SK-N-SH (cell line): ENCODE data around the gene TMPRSS11B. TPM values are rescaled to one million over a fixed set of nuclear protein-coding genes. Genes with fewer than 3 reads are reported as not detected.

ENCODE experiments used
- CTCF ChIA-PET: fragments of 300-600, 350-600 bp; formaldehyde crosslinking; extraction: SDS; loops from one replicate; lab custom pipeline; 2021; lab: Yijun Ruan, JAX
- POLR2A ChIA-PET: fragments of 350-600 bp; sonication (Branson Sonifier 250); formaldehyde crosslinking; extraction: SDS; loops from one replicate; lab custom pipeline; 2020; ENCODE audit warnings: antibody characterized with exemption, inconsistent platforms; lab: Yijun Ruan, JAX
- DNase-seq: peaks from one replicate; pipeline ENCODE4 v3.0.0; 2012
- H2AFZ ChIP-seq: fragments of 200-600 bp; sonication (generic); 2 replicates; pipeline ENCODE4 v1.8.1; 2016; ENCODE audit warnings: antibody characterized with exemption, mild to moderate bottlenecking, low read depth
- H3F3A ChIP-seq: fragments of 200-600 bp; sonication (generic); replicated peaks from 2 replicates; pipeline ENCODE3; 2016; ENCODE audit warnings: antibody characterized with exemption, mild to moderate bottlenecking; ENCODE audit not compliant: insufficient read depth
- H3K27ac ChIP-seq, 2 experiments: fragments of 200-500 bp in 1 of 2; fragments of 200-600 bp in 1 of 2; sonication (Bioruptor generic) in 1 of 2; sonication (generic), shearing (Covaris generic) in 1 of 2; 2 replicates each; pipeline versions ENCODE4 v1.5.1 to v1.6.1; 2014 to 2016; ENCODE audit warnings: low read depth in 2 of 2, inconsistent platforms in 1 of 2, low read length in 1 of 2, mild to moderate bottlenecking in 1 of 2, mixed read lengths in 1 of 2
- H3K27me3 ChIP-seq: fragments of 200-600 bp; sonication (generic), shearing (Covaris generic); 2 replicates; pipeline ENCODE4 v1.6.1; 2016; ENCODE audit warnings: mixed run types; ENCODE audit not compliant: insufficient read depth
- H3K36me3 ChIP-seq, 2 experiments: fragments of 200-500 bp in 1 of 2; fragments of 200-600 bp in 1 of 2; sonication (Bioruptor generic) in 1 of 2; sonication (generic) in 1 of 2; replicated peaks in 1 of 2; 2 replicates each; pipeline versions ENCODE3 to v1.5.1; 2014 to 2016; ENCODE audit warnings: low read length in 1 of 2, mild to moderate bottlenecking in 1 of 2; ENCODE audit not compliant: insufficient read depth in 2 of 2, control insufficient read depth in 1 of 2
- H3K4me1 ChIP-seq, 2 experiments: fragments of 200-500 bp in 1 of 2; fragments of 200-600 bp in 1 of 2; sonication (Bioruptor generic) in 1 of 2; sonication (generic), shearing (Covaris generic) in 1 of 2; 2 replicates each; pipeline versions ENCODE4 v1.5.1 to v1.6.1; 2014 to 2016; ENCODE audit warnings: low read depth in 1 of 2, low read length in 1 of 2, mixed run types in 1 of 2; ENCODE audit not compliant: insufficient read depth in 2 of 2, control insufficient read depth in 1 of 2
- H3K4me2 ChIP-seq: fragments of 200-600 bp; sonication (generic), shearing (Covaris generic); 2 replicates; pipeline ENCODE4 v1.6.1; 2017; ENCODE audit warnings: mixed run types
- H3K4me3 ChIP-seq, 2 experiments: fragments of 200-500 bp in 1 of 2; fragments of 200-600 bp in 1 of 2; sonication (Bioruptor generic) in 1 of 2; sonication (generic), shearing (Covaris generic) in 1 of 2; 2 replicates each; pipeline versions ENCODE4 v1.5.1 to v1.8.1; 2014 to 2016; ENCODE audit warnings: low read depth in 2 of 2, inconsistent platforms in 1 of 2, low read length in 1 of 2, mild to moderate bottlenecking in 1 of 2, mixed read lengths in 1 of 2, moderate library complexity in 1 of 2
- H3K79me2 ChIP-seq: fragments of 200-600 bp; sonication (generic); 2 replicates; pipeline ENCODE4 v1.8.1; 2017; ENCODE audit warnings: mild to moderate bottlenecking; ENCODE audit not compliant: insufficient read depth
- H3K9ac ChIP-seq: fragments of 200-600 bp; sonication (generic); 2 replicates; pipeline ENCODE4 v1.6.1; 2017; ENCODE audit warnings: mixed run types
- H3K9me2 ChIP-seq: fragments of 200-600 bp; sonication (generic); 2 replicates; pipeline ENCODE4 v1.6.1; 2017; ENCODE audit warnings: mixed run types
- H3K9me3 ChIP-seq: fragments of 200-600 bp; sonication (generic); 2 replicates; pipeline ENCODE4 v1.6.1; 2017; ENCODE audit warnings: mixed run types, mild to moderate bottlenecking, moderate library complexity
- H4K20me1 ChIP-seq: fragments of 200-600 bp; sonication (generic); 2 replicates; pipeline ENCODE4 v1.6.1; 2017; ENCODE audit warnings: mild to moderate bottlenecking, mixed run types; ENCODE audit not compliant: insufficient read depth
- EZH2phosphoT487 ChIP-seq: fragments of 200-600 bp; sonication (generic); IDR thresholded peaks from 2 replicates; pipeline ENCODE4 v1.6.1; 2017; ENCODE audit warnings: low read depth, mixed run types, mild to moderate bottlenecking, antibody characterized with exemption, moderate library complexity, borderline replicate concordance
- GABPA ChIP-seq: IDR thresholded peaks from 2 replicates; pipeline ENCODE4 v1.4.0; 2012; ENCODE audit warnings: low read depth, mild to moderate bottlenecking
- JUND ChIP-seq: IDR thresholded peaks from 2 replicates; pipeline ENCODE4 v1.4.0; 2012
- MXI1 ChIP-seq: IDR thresholded peaks from 2 replicates; pipeline ENCODE4 v1.6.1; 2012; ENCODE audit warnings: mild to moderate bottlenecking, low read depth, low read length, improper control_type of control experiment
- NRF1 ChIP-seq: IDR thresholded peaks from 2 replicates; pipeline ENCODE4 v1.6.1; 2012; ENCODE audit warnings: low read depth, mild to moderate bottlenecking, low read length
- POLR2AphosphoS5 ChIP-seq: IDR thresholded peaks from 2 replicates; pipeline ENCODE4 v1.6.1; 2012; ENCODE audit warnings: low read depth, low read length
- RFX5 ChIP-seq: IDR thresholded peaks from 2 replicates; pipeline ENCODE4 v1.6.1; 2012; ENCODE audit warnings: mild to moderate bottlenecking, improper control_type of control experiment, low read length
- SIN3A ChIP-seq: IDR thresholded peaks from 2 replicates; pipeline ENCODE4 v1.6.1; 2012; ENCODE audit warnings: low read depth, mild to moderate bottlenecking, low read length, moderate library complexity, borderline replicate concordance
- polyA plus RNA-seq, 3 experiments: library from polyadenylated mRNA; depleted of rRNA; stranded (reverse); fragments of >200 nt; gene quantifications; 2 replicates each; pipeline ENCODE4 v1.2.3, GENCODE V29; 2012
- TF ChIP-seq, protein P1 (sequence below): IDR thresholded peaks from 2 replicates; pipeline ENCODE4 v1.4.0; 2012; ENCODE audit warnings: low read depth, borderline replicate concordance
- TF ChIP-seq, protein P2 (sequence below): IDR thresholded peaks from 2 replicates; pipeline ENCODE4; 2012
- TF ChIP-seq, protein P3 (sequence below): IDR thresholded peaks from 2 replicates; pipeline ENCODE4 v1.6.1; 2012; ENCODE audit warnings: mild to moderate bottlenecking, low read depth, low read length, moderate library complexity
- TF ChIP-seq, protein P4 (sequence below): IDR thresholded peaks from 2 replicates; pipeline ENCODE4 v1.4.0; 2012; ENCODE audit warnings: low read depth, borderline replicate concordance

Gene TMPRSS11B
- polyA plus RNA-seq, 1 of the 3 experiments (the other 2 are of a cell fraction) = not detected

DNA sequence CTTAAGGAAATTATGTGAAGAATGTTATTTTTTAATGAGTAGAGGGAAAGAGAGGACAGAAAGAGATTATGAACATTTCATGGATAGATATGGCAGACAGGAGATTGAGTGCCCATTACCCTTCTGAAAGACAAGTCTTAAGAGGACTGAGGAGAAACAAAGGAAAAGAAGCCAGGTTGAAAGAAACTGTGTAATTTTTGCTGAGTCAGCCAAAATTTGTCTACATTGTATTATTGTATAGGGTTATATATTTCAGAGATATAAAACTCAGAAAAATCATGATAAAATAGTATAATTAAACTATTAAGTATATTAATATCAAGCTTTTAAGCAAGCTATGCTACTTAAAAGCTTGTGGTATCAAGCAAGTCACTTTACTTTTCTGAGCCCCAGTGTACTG is 4.9 kb downstream of the TMPRSS11B start:
- H3K4me1 ChIP-seq = no peaks in the 10 kb centered on the region
- H3F3A ChIP-seq = no peaks in the 10 kb centered on the region
- H3K9me2 ChIP-seq = no peaks in the 10 kb centered on the region
- DNase-seq = no peak
- no peak overlapping the region for H3K27ac ChIP-seq
- no peaks in the 10 kb centered on the region for H3K27me3 ChIP-seq
- ChIA-PET CTCF (interaction anchor here (1.0 kb wide), 1 partner anchor 11 kb away, joined by 3 read pairs; no protein-coding TSS in a partner anchor), POLR2A (no interaction called here)
- H2AFZ ChIP-seq = no peak overlapping the region
- H3K4me3 ChIP-seq = no peak overlapping the region
- no peaks in the 10 kb centered on the region for H3K9me3 ChIP-seq
- no peak overlapping the region for H3K4me2 ChIP-seq
- no peaks in the 10 kb centered on the region for H3K36me3 ChIP-seq
- no peak overlapping the region for H3K9ac ChIP-seq
- no peaks in the 10 kb centered on the region for H4K20me1 ChIP-seq
- TF ChIP-seq POLR2AphosphoS5 (no peak), NRF1 (no peak), MXI1 (no peak), JUND (no peak), EZH2phosphoT487 (no peak), SIN3A (no peak), RFX5 (no peak), GABPA (no peak)
- TF ChIP-seq, protein P1, sequence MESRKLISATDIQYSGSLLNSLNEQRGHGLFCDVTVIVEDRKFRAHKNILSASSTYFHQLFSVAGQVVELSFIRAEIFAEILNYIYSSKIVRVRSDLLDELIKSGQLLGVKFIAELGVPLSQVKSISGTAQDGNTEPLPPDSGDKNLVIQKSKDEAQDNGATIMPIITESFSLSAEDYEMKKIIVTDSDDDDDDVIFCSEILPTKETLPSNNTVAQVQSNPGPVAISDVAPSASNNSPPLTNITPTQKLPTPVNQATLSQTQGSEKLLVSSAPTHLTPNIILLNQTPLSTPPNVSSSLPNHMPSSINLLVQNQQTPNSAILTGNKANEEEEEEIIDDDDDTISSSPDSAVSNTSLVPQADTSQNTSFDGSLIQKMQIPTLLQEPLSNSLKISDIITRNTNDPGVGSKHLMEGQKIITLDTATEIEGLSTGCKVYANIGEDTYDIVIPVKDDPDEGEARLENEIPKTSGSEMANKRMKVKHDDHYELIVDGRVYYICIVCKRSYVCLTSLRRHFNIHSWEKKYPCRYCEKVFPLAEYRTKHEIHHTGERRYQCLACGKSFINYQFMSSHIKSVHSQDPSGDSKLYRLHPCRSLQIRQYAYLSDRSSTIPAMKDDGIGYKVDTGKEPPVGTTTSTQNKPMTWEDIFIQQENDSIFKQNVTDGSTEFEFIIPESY = no peak
- TF ChIP-seq, protein P2, sequence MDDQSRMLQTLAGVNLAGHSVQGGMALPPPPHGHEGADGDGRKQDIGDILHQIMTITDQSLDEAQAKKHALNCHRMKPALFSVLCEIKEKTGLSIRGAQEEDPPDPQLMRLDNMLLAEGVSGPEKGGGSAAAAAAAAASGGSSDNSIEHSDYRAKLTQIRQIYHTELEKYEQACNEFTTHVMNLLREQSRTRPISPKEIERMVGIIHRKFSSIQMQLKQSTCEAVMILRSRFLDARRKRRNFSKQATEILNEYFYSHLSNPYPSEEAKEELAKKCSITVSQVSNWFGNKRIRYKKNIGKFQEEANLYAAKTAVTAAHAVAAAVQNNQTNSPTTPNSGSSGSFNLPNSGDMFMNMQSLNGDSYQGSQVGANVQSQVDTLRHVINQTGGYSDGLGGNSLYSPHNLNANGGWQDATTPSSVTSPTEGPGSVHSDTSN = no peak
- TF ChIP-seq, protein P3, sequence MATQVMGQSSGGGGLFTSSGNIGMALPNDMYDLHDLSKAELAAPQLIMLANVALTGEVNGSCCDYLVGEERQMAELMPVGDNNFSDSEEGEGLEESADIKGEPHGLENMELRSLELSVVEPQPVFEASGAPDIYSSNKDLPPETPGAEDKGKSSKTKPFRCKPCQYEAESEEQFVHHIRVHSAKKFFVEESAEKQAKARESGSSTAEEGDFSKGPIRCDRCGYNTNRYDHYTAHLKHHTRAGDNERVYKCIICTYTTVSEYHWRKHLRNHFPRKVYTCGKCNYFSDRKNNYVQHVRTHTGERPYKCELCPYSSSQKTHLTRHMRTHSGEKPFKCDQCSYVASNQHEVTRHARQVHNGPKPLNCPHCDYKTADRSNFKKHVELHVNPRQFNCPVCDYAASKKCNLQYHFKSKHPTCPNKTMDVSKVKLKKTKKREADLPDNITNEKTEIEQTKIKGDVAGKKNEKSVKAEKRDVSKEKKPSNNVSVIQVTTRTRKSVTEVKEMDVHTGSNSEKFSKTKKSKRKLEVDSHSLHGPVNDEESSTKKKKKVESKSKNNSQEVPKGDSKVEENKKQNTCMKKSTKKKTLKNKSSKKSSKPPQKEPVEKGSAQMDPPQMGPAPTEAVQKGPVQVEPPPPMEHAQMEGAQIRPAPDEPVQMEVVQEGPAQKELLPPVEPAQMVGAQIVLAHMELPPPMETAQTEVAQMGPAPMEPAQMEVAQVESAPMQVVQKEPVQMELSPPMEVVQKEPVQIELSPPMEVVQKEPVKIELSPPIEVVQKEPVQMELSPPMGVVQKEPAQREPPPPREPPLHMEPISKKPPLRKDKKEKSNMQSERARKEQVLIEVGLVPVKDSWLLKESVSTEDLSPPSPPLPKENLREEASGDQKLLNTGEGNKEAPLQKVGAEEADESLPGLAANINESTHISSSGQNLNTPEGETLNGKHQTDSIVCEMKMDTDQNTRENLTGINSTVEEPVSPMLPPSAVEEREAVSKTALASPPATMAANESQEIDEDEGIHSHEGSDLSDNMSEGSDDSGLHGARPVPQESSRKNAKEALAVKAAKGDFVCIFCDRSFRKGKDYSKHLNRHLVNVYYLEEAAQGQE = no peak
- TF ChIP-seq, protein P4, sequence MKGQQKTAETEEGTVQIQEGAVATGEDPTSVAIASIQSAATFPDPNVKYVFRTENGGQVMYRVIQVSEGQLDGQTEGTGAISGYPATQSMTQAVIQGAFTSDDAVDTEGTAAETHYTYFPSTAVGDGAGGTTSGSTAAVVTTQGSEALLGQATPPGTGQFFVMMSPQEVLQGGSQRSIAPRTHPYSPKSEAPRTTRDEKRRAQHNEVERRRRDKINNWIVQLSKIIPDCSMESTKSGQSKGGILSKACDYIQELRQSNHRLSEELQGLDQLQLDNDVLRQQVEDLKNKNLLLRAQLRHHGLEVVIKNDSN = no peak
- no peaks in the 10 kb centered on the region for H3K79me2 ChIP-seq
